C4-2B (cell line): Measurements from ENCODE around the gene PARD3.
A peak's percentile ranks its signal among the peaks of the same experiment; 100 is the strongest.

Experiments used
- H3K27ac ChIP-seq: fragments of 450-650 bp; 2 replicates; pipeline ENCODE4 v1.5.1; 2017
- CTCF ChIP-seq: fragments of 450-650 bp; conservative IDR thresholded peaks from 2 replicates; pipeline ENCODE4 v1.5.1; 2017; ENCODE audit warnings: mild to moderate bottlenecking
- ZFX ChIP-seq: fragments of 450-650 bp; IDR thresholded peaks from 2 replicates; pipeline ENCODE4 v1.6.1; 2017

The PARD3 gene

GRCh38 chr10:34547291-34547690 is 267.8 kb downstream of the PARD3 start:
- TF ChIP-seq ZFX (no peak), CTCF (no peak)
- no peak overlapping the region for H3K27ac ChIP-seq

- H3K27ac ChIP-seq: no peak overlapping the region
- TF ChIP-seq CTCF: no peak
- no peak for TF ChIP-seq ZFX
Measured at GRCh38 chr10:34544400-34544799, 270.7 kb downstream of the PARD3 start.

GRCh38 chr10:34543716-34544115 is 271.4 kb downstream of the PARD3 start:
- no peak overlapping the region for H3K27ac ChIP-seq
- TF ChIP-seq ZFX (no peak), CTCF (no peak)

GRCh38 chr10:34540492-34540891 is 274.6 kb downstream of the PARD3 start:
- H3K27ac ChIP-seq: no peak overlapping the region
- no peak for TF ChIP-seq CTCF
- no peak for TF ChIP-seq ZFX

GRCh38 chr10:34539533-34540315 is 275.4 kb downstream of the PARD3 start:
- no peak overlapping the region for H3K27ac ChIP-seq
- TF ChIP-seq ZFX (no peak), CTCF (no peak)

- TF ChIP-seq ZFX: no peak
- TF ChIP-seq CTCF: no peak
- peak overlapping the region; percentile 21; the same call in 1 of the 2 replicates for H3K27ac ChIP-seq
Measured at GRCh38 chr10:34538281-34538829, 276.7 kb downstream of the PARD3 start.

GRCh38 chr10:34537629-34538231 is 277.4 kb downstream of the PARD3 start:
- TF ChIP-seq ZFX (no peak), CTCF (no peak)
- H3K27ac ChIP-seq: no peak overlapping the region
